Stimulated activated CD4-positive, alpha-beta T cell treated with anti-CD3 and anti-CD28 coated beads, TNF-alpha, amount 100 ng/mL, for 48 hours (primary cell): Measurements from ENCODE around the gene ACOX1.

Experiments used
- DNase-seq, 3 donors: peaks; one replicate each; pipeline ENCODE4 v3.0.0-alpha.2; 2020; ENCODE audit warnings: low read depth in 3 of 3

ACOX1 gene

GRCh38 chr17:75978938-75979704 is at the start of gene ACOX1, which contains the start of gene TEN1:
Gene ACOX1 (minus strand): TSS chr17:75979166. CDS start chr17:75979073, 93 bp downstream.
Gene TEN1 (plus strand): TSS chr17:75979240. CDS start chr17:75986193, 6,953 bp downstream.
- DNase-seq = peak; percentile 92 to 97 (median 94)

- DNase-seq = no peak
These were observed 48.3 kb upstream of the ACOX1 start, which contains the start of gene EVPL for GRCh38 chr17:76027159-76027839. Gene EVPL (minus strand): TSS chr17:76027306. CDS start chr17:76027198, 108 bp downstream.

GRCh38 chr17:76026714-76027158 is 47.8 kb upstream of the ACOX1 start:
- DNase-seq = no peak

GRCh38 chr17:76025294-76025693 is 46.3 kb upstream of the ACOX1 start:
- no peak for DNase-seq

GRCh38 chr17:76024353-76024752 is 45.4 kb upstream of the ACOX1 start:
- no peak for DNase-seq

- no peak for DNase-seq
These were observed 44.9 kb upstream of the ACOX1 start for GRCh38 chr17:76023900-76024237.

GRCh38 chr17:76022973-76023899 is 44.3 kb upstream of the ACOX1 start:
- DNase-seq = no peak

- no peak for DNase-seq
These were observed 43.3 kb upstream of the ACOX1 start for GRCh38 chr17:76022285-76022684.

GRCh38 chr17:76019833-76020467 is 41.0 kb upstream of the ACOX1 start:
- DNase-seq = no peak

GRCh38 chr17:76018801-76019200 is 39.8 kb upstream of the ACOX1 start:
- no peak for DNase-seq

- no peak for DNase-seq
These were observed 39.3 kb upstream of the ACOX1 start for GRCh38 chr17:76018340-76018680.

GRCh38 chr17:76017481-76018339 is 38.7 kb upstream of the ACOX1 start:
- DNase-seq = no peak

- DNase-seq = no peak
These were observed 35.9 kb upstream of the ACOX1 start for GRCh38 chr17:76014925-76015261.

GRCh38 chr17:76014100-76014924 is 35.3 kb upstream of the ACOX1 start:
- peak; percentile 66 to 79 (median 68) for DNase-seq

GRCh38 chr17:76013377-76013932 is 34.5 kb upstream of the ACOX1 start:
- no peak for DNase-seq

GRCh38 chr17:76011951-76012350 is 33.0 kb upstream of the ACOX1 start:
- DNase-seq = no peak

- DNase-seq = no peak
These were observed 31.1 kb upstream of the ACOX1 start for GRCh38 chr17:76009969-76010661.

- DNase-seq = no peak
These were observed 30.5 kb upstream of the ACOX1 start for GRCh38 chr17:76009447-76009846.
